Endothelial cell of umbilical vein (primary cell): ENCODE results near the gene NATD1. TPM values are rescaled to one million over a fixed set of nuclear protein-coding genes. Genes with fewer than 3 reads are reported as not detected.

ENCODE experiments used
- BruUV-seq: library from RNA; stranded (reverse); fragments of 400-500 nt; replicated peaks from 2 replicates; lab custom pipeline; 2021; lab: Mats Ljungman, UMichigan
- CTCF ChIA-PET: fragments of 300-600, 350-600 bp; sonication (Branson Sonifier 250); formaldehyde crosslinking; loops from one replicate; lab custom pipeline; 2021; ENCODE audit warnings: antibody characterized with exemption, inconsistent platforms; lab: Charles Lee
- POLR2A ChIA-PET: fragments of 300-600, 350-600 bp; sonication (Branson Sonifier 250); formaldehyde crosslinking; loops from one replicate; lab custom pipeline; 2021; ENCODE audit warnings: antibody characterized with exemption, inconsistent platforms; lab: Charles Lee
- DNase-seq: peaks from one replicate; pipeline ENCODE4 v3.0.0-alpha.2; 2011; ENCODE audit warnings: low read depth, low spot score
- FAIRE-seq: peaks from 2 replicates; lab custom pipeline; 2011; peaks lifted over from hg19 to GRCh38; lab: Jason Lieb, UNC
- H2AFZ ChIP-seq: 2 replicates; pipeline ENCODE4 v1.6.0; 2012; ENCODE audit warnings: low read depth, low read length, control low read depth, inconsistent platforms
- H3K27ac ChIP-seq: 2 replicates; pipeline ENCODE4 v1.5.1; 2011; ENCODE audit warnings: low read depth, mild to moderate bottlenecking, control low read depth, low read length, moderate library complexity; ENCODE audit not compliant: insufficient read depth
- H3K27me3 ChIP-seq, 2 experiments: 2 replicates each; pipeline versions ENCODE4 v1.6.0 to v1.6.1; 2011; ENCODE audit warnings: low read length in 2 of 2, mixed read lengths in 1 of 2; ENCODE audit not compliant: control insufficient read depth in 2 of 2, insufficient read depth in 2 of 2
- H3K36me3 ChIP-seq, 2 experiments: 2 replicates in 1 of 2; 3 replicates in 1 of 2; pipeline ENCODE4 v1.5.1; 2011; ENCODE audit warnings: low read length in 2 of 2, mild to moderate bottlenecking in 1 of 2, moderate library complexity in 1 of 2; ENCODE audit not compliant: control insufficient read depth in 2 of 2, insufficient read depth in 2 of 2; ENCODE audit errors: extremely low read depth in 1 of 2
- H3K4me1 ChIP-seq: 3 replicates; pipeline ENCODE4 v1.5.1; 2011; ENCODE audit warnings: mild to moderate bottlenecking, low read length; ENCODE audit not compliant: control insufficient read depth, insufficient read depth; ENCODE audit errors: extremely low read depth
- H3K4me2 ChIP-seq: 2 replicates; pipeline ENCODE4 v1.6.1; 2011; ENCODE audit warnings: low read length, control low read depth, mixed read lengths; ENCODE audit not compliant: insufficient read depth
- H3K4me3 ChIP-seq, 3 experiments: fragments of 200-600 bp in 1 of 3; sonication (generic), shearing (Covaris generic) in 1 of 3; replicated peaks in 1 of 3; 2 replicates each; pipeline ENCODE4 v1.5.1; 2011 to 2016; ENCODE audit warnings: control low read depth in 3 of 3, low read length in 3 of 3, mild to moderate bottlenecking in 2 of 3, inconsistent platforms in 1 of 3, low read depth in 1 of 3, moderate library complexity in 1 of 3; ENCODE audit not compliant: insufficient read depth in 1 of 3
- H3K79me2 ChIP-seq: 2 replicates; pipeline ENCODE4 v1.6.0; 2012; ENCODE audit warnings: low read length, inconsistent platforms; ENCODE audit not compliant: control insufficient read depth, insufficient read depth
- H3K9ac ChIP-seq: replicated peaks from 2 replicates; pipeline ENCODE3; 2011; ENCODE audit warnings: low read length, control low read depth; ENCODE audit not compliant: insufficient read depth; ENCODE audit errors: extremely low read depth
- H3K9me1 ChIP-seq: replicated peaks from 3 replicates; pipeline ENCODE4 v1.6.0; 2011; ENCODE audit warnings: mild to moderate bottlenecking, low read length; ENCODE audit not compliant: control insufficient read depth, insufficient read depth; ENCODE audit errors: extremely low read depth
- H3K9me3 ChIP-seq: replicated peaks from 2 replicates; pipeline ENCODE4 v1.5.1; 2012; ENCODE audit warnings: low read length, inconsistent platforms; ENCODE audit not compliant: control insufficient read depth, insufficient read depth
- H4K20me1 ChIP-seq: replicated peaks from 2 replicates; pipeline ENCODE3; 2011; ENCODE audit warnings: mild to moderate bottlenecking, low read length; ENCODE audit not compliant: control insufficient read depth, insufficient read depth; ENCODE audit errors: extremely low read depth
- EZH2 ChIP-seq: IDR thresholded peaks from 2 replicates; pipeline ENCODE4 v1.6.1; 2012; ENCODE audit warnings: borderline replicate concordance, low read depth, mild to moderate bottlenecking, moderate library complexity, low read length, inconsistent platforms; ENCODE audit not compliant: severe bottlenecking
- FOS ChIP-seq: IDR thresholded peaks from 2 replicates; pipeline ENCODE4 v1.6.1; 2011; ENCODE audit warnings: mild to moderate bottlenecking, low read length, moderate library complexity, borderline replicate concordance; ENCODE audit not compliant: insufficient read depth
- GATA2 ChIP-seq: IDR thresholded peaks from 2 replicates; pipeline ENCODE4 v1.7.0; 2011; ENCODE audit warnings: low read depth, mild to moderate bottlenecking, moderate library complexity, mixed read lengths, low read length; ENCODE audit not compliant: insufficient read length, insufficient read depth
- JUN ChIP-seq: IDR thresholded peaks from 2 replicates; pipeline ENCODE4 v1.6.1; 2011; ENCODE audit warnings: borderline replicate concordance, low read depth; ENCODE audit not compliant: insufficient read length, insufficient read depth
- MAX ChIP-seq: IDR thresholded peaks from 2 replicates; pipeline ENCODE4 v1.6.1; 2011; ENCODE audit not compliant: insufficient read depth, insufficient read length
- MYC ChIP-seq: IDR thresholded peaks from one replicate; pipeline ENCODE4 v1.6.1; 2011; ENCODE audit warnings: mild to moderate bottlenecking, low read depth, low read length
- POLR2A ChIP-seq: IDR thresholded peaks from 2 replicates; pipeline ENCODE4 v1.6.1; 2012; ENCODE audit warnings: low read depth, mild to moderate bottlenecking, control low read depth, low read length
- POLR2AphosphoS5 ChIP-seq: IDR thresholded peaks from 2 replicates; pipeline ENCODE4 v1.6.1; 2012; ENCODE audit warnings: low read depth, mild to moderate bottlenecking, control low read depth, low read length, moderate library complexity; ENCODE audit not compliant: insufficient read depth
- dilution Hi-C: fragments of 300-500 bp; cut with MboI; formaldehyde crosslinking; loops from one replicate; pipeline ENCODE4 v1.15.0; 2019; ENCODE audit warnings: low sequenced_read_pairs; ENCODE audit not compliant: extremely low pct_ligation_motif_present
- intact Hi-C: fragments of 100-400 bp; cut with micrococcal nuclease; formaldehyde crosslinking; loops from one replicate; pipeline ENCODE4 v1.10.0; 2022
- polyA plus RNA-seq, 4 experiments: library from polyadenylated mRNA; depleted of rRNA in 3 of 4; stranded (reverse) in 3 of 4; unstranded in 1 of 4; fragments of >200 nt; gene quantifications; 2 replicates each; pipeline versions ENCODE4 v1.2.1 to v1.2.3, GENCODE V29; 2011 to 2012; ENCODE audit warnings: missing spikeins in 1 of 4
- total RNA-seq: library from RNA; stranded (reverse); gene quantifications from 2 replicates; pipeline ENCODE4 v1.2.3, GENCODE V29; 2021
- TF ChIP-seq, protein P1 (sequence below), 2 donors: IDR thresholded peaks; 1 replicate in 1 of 2; 2 replicates in 1 of 2; pipeline ENCODE4 v1.5.1; 2011; ENCODE audit warnings: low read length in 2 of 2, mild to moderate bottlenecking in 2 of 2, moderate library complexity in 2 of 2, control low read depth in 1 of 2, inconsistent platforms in 1 of 2, low read depth in 1 of 2; ENCODE audit not compliant: insufficient read depth in 1 of 2; ENCODE audit errors: extremely low read depth in 1 of 2

NATD1 gene
- total and polyA plus RNA-seq, 2 donors (not counting 3 experiments of a cell fraction or from before 2014, with no cell fraction given) = 7.0 to 7.2 TPM

- intact Hi-C loops = loop anchor here (10.0 kb wide), 1 partner anchor 54 kb away; no protein-coding TSS in a partner anchor
- H3K4me3 ChIP-seq = no peak overlapping the region
- FAIRE-seq = peak; percentile 61
- H3K27ac ChIP-seq = no peak overlapping the region
- H3K9me1 ChIP-seq = no peaks in the 10 kb centered on the region
- H3K4me1 ChIP-seq = peaks cover 8% of the 10 kb centered on the region
- ChIA-PET CTCF (no interaction called here), POLR2A (no interaction called here)
- dilution Hi-C loops = no loop called here
- no peaks in the 10 kb centered on the region for H4K20me1 ChIP-seq
- no peaks in the 10 kb centered on the region for H3K9me3 ChIP-seq
- no TSS peak for BruUV-seq
- TF ChIP-seq, protein P1, sequence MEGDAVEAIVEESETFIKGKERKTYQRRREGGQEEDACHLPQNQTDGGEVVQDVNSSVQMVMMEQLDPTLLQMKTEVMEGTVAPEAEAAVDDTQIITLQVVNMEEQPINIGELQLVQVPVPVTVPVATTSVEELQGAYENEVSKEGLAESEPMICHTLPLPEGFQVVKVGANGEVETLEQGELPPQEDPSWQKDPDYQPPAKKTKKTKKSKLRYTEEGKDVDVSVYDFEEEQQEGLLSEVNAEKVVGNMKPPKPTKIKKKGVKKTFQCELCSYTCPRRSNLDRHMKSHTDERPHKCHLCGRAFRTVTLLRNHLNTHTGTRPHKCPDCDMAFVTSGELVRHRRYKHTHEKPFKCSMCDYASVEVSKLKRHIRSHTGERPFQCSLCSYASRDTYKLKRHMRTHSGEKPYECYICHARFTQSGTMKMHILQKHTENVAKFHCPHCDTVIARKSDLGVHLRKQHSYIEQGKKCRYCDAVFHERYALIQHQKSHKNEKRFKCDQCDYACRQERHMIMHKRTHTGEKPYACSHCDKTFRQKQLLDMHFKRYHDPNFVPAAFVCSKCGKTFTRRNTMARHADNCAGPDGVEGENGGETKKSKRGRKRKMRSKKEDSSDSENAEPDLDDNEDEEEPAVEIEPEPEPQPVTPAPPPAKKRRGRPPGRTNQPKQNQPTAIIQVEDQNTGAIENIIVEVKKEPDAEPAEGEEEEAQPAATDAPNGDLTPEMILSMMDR (IDR thresholded peaks at IDR 0.05; ENCODE audit: extremely low read depth in 1 of 2, insufficient read depth in 1 of 2, low read depth in 1 of 2, low read length in 2 of 2) = no peak
- TF ChIP-seq POLR2AphosphoS5 = no peak
- TF ChIP-seq GATA2 = no peak
- no peak for TF ChIP-seq POLR2A
- TF ChIP-seq JUN = no peak
- no peak for TF ChIP-seq MAX
- TF ChIP-seq FOS = no peak
- TF ChIP-seq EZH2 = no peak
- TF ChIP-seq MYC = no peak
- H3K4me2 ChIP-seq = no peak overlapping the region
- H3K9ac ChIP-seq = no peak overlapping the region
- H2AFZ ChIP-seq = no peak overlapping the region
- peak; percentile 51 for DNase-seq
- H3K36me3 ChIP-seq = peaks cover 0 to 11% of the 10 kb centered on the region in 2 experiments
- H3K79me2 ChIP-seq = peaks cover 13% of the 10 kb centered on the region
- no peaks in the 10 kb centered on the region for H3K27me3 ChIP-seq
These were observed 34.3 kb downstream of the NATD1 start for GRCh38 chr17:21218831-21219380.
